ENCODE measurements around the gene CLIP3. TPM values are rescaled to one million over a fixed set of nuclear protein-coding genes. Genes with fewer than 3 reads are reported as not detected.
A peak's percentile ranks its signal among the peaks of the same experiment; 100 is the strongest.

The CLIP3 gene, protein sequence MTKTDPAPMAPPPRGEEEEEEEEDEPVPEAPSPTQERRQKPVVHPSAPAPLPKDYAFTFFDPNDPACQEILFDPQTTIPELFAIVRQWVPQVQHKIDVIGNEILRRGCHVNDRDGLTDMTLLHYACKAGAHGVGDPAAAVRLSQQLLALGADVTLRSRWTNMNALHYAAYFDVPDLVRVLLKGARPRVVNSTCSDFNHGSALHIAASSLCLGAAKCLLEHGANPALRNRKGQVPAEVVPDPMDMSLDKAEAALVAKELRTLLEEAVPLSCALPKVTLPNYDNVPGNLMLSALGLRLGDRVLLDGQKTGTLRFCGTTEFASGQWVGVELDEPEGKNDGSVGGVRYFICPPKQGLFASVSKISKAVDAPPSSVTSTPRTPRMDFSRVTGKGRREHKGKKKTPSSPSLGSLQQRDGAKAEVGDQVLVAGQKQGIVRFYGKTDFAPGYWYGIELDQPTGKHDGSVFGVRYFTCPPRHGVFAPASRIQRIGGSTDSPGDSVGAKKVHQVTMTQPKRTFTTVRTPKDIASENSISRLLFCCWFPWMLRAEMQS
- total RNA-seq (ENCODE audit: low replicate concordance), result 8.2 and 17.7 TPM in 2 replicates

DNA sequence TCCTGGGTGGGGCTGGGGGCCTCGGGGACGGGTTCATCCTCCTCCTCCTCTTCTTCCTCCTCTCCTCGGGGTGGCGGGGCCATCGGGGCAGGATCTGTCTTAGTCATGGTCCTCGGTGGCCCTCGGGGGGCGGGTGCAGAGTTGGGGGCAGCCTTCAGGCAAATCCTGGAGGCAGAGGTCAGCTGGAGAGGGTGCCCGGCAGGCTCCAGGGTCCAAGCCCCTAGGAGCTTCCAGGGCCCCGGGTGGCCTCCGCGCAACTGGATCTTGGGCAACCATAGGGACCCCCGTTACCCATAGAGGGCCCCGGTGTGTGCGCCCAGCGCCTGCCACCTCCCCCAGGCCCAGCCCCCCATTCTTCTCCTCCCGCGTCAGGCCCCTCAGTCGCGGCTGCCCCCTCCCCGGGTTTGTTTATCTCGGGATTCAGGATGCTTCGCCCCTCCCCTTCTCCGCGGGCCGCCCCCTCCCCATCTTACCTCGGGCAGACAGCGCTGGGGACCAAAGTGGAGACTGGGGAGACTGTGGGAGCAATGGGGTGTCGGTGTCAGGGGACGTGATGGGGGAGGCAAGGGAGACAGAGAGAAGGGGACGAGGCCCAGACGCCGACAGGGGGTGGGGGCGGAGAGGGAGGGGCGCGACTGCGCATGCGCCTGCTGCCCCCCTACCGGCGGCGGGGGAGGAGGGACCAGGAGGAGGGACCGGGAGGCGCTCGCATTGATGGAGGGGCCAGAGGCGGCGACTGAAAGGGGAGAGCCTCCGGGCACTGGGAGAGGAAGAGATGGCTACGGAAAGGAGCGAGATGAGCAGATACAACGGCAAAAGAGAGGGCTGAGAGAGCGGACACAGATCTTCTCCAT is at the start of gene CLIP3:
TSS of gene CLIP3 (minus strand) at position 623 of the 854 bp plus-strand sequence. CDS start at position 107, 516 bp downstream.
- H3K27ac ChIP-seq, result no peak within 1 kb of the TSS
- H3K36me3 Mint-ChIP-seq, result peaks cover 9% of the 10 kb centered on the region
- H3K4me3 ChIP-seq, result peak within 1 kb of the TSS; percentile 100
- H3K79me2 ChIP-seq (ENCODE audit: low read depth), result peaks cover 10% of the 10 kb centered on the region
- peaks cover 7% of the 10 kb centered on the region for H3F3A ChIP-seq (ENCODE audit: low read depth)
- H3K9me3 Mint-ChIP-seq, result no peaks in the 10 kb centered on the region
- H3K27me3 Mint-ChIP-seq (ENCODE audit: insufficient read depth, low read depth), result peaks cover 9% of the 10 kb centered on the region
- H3K4me1 Mint-ChIP-seq, result peaks cover 16% of the 10 kb centered on the region
- peak within 1 kb of the TSS; percentile 76 for H3K27ac Mint-ChIP-seq
- H4K20me1 ChIP-seq (ENCODE audit: low read depth), result peaks cover 8% of the 10 kb centered on the region
- H3K4me2 ChIP-seq, result peak within 1 kb of the TSS; percentile 94
- TF ChIP-seq EZH2 (IDR thresholded peaks at IDR 0.05), result no peak
- no peak for TF ChIP-seq EZH2phosphoT487 (IDR thresholded peaks at IDR 0.05)
- TF ChIP-seq, protein P1, sequence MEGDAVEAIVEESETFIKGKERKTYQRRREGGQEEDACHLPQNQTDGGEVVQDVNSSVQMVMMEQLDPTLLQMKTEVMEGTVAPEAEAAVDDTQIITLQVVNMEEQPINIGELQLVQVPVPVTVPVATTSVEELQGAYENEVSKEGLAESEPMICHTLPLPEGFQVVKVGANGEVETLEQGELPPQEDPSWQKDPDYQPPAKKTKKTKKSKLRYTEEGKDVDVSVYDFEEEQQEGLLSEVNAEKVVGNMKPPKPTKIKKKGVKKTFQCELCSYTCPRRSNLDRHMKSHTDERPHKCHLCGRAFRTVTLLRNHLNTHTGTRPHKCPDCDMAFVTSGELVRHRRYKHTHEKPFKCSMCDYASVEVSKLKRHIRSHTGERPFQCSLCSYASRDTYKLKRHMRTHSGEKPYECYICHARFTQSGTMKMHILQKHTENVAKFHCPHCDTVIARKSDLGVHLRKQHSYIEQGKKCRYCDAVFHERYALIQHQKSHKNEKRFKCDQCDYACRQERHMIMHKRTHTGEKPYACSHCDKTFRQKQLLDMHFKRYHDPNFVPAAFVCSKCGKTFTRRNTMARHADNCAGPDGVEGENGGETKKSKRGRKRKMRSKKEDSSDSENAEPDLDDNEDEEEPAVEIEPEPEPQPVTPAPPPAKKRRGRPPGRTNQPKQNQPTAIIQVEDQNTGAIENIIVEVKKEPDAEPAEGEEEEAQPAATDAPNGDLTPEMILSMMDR (IDR thresholded peaks at IDR 0.05), result peak; percentile 7
- peak within 1 kb of the TSS; percentile 72 for H3K9ac ChIP-seq
- H3K27me3 ChIP-seq, result no peaks in the 10 kb centered on the region
- H2AFZ ChIP-seq (replicated peaks), result peak within 1 kb of the TSS; percentile 99
- H3K4me3 Mint-ChIP-seq, result peak within 1 kb of the TSS; percentile 90
- H3K36me3 ChIP-seq, result no peaks in the 10 kb centered on the region
- no peaks in the 10 kb centered on the region for H3K9me3 ChIP-seq (ENCODE audit: low read depth)
- peaks cover 7% of the 10 kb centered on the region for H3K4me1 ChIP-seq
- DNase-seq (ENCODE audit: low spot score), result peak; percentile 91

DNA sequence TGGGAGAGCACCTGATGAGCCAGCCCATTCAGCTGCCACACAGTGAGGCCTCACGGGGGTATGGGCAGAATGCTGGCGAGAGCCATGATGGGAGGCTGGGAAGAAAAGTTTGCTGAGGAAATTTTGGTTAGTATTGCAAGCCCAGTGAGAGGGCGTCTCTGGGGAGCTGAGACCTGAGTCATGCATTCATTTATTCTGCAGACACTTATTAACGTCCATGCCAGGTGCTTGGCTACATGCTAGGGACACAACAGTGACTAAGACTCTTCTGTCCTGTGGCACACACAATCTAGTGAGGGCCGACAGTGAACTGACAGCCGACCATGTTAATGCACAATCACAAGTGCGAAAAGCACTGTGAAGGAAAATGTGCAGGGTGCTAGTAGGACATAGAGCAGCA is 49.2 kb upstream of the CLIP3 start:
- no peaks in the 10 kb centered on the region for H3K4me1 Mint-ChIP-seq
- Histone ChIP-seq H3K79me2 (ENCODE audit: low read depth) (no peaks in the 10 kb centered on the region), H3K4me2 (no peak overlapping the region), H4K20me1 (ENCODE audit: low read depth) (no peaks in the 10 kb centered on the region), H3K4me1 (no peaks in the 10 kb centered on the region), H3F3A (ENCODE audit: low read depth) (no peaks in the 10 kb centered on the region), H3K9ac (no peak overlapping the region), H2AFZ (replicated peaks) (no peak overlapping the region), H3K4me3 (no peak overlapping the region), H3K27ac (no peak overlapping the region), H3K27me3 (no peaks in the 10 kb centered on the region), H3K36me3 (peaks cover 3% of the 10 kb centered on the region), H3K9me3 (ENCODE audit: low read depth) (no peaks in the 10 kb centered on the region)
- H3K9me3 Mint-ChIP-seq, result no peaks in the 10 kb centered on the region
- no peaks in the 10 kb centered on the region for H3K27me3 Mint-ChIP-seq (ENCODE audit: insufficient read depth, low read depth)
- no peak overlapping the region for H3K27ac Mint-ChIP-seq
- DNase-seq (ENCODE audit: low spot score), result no peak
- TF ChIP-seq EZH2 (IDR thresholded peaks at IDR 0.05) (no peak), EZH2phosphoT487 (IDR thresholded peaks at IDR 0.05) (no peak)
- TF ChIP-seq, protein P1 (IDR thresholded peaks at IDR 0.05), result no peak
- H3K4me3 Mint-ChIP-seq, result no peak overlapping the region
- peaks cover 24% of the 10 kb centered on the region for H3K36me3 Mint-ChIP-seq

DNA sequence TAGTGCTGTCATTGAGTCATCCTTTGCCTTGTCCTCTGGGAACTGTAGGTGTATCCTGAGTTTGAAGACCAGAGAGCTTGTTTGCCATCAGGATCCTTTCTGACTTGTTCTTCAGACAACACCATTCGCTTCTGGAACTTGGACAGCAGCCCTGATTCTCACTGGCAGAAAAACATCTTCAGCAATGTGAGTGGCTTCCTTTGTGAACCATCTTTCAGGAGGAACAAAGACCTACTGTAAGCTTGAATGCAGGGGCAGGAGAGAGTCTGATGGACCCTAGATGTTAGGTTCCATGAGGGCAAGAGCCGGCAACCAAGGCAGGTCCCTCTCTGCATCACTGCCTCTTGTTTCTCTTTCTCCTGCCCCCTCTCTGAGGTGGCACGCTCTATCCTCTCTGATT is 48.7 kb upstream of the CLIP3 start:
- Mint-ChIP-seq H3K36me3 (peaks cover 24% of the 10 kb centered on the region), H3K27me3 (ENCODE audit: insufficient read depth, low read depth) (no peaks in the 10 kb centered on the region), H3K9me3 (no peaks in the 10 kb centered on the region), H3K4me1 (no peaks in the 10 kb centered on the region), H3K4me3 (no peak overlapping the region), H3K27ac (no peak overlapping the region)
- no peak overlapping the region for H3K9ac ChIP-seq
- TF ChIP-seq, protein P1 (IDR thresholded peaks at IDR 0.05), result no peak
- TF ChIP-seq EZH2 (IDR thresholded peaks at IDR 0.05) (no peak), EZH2phosphoT487 (IDR thresholded peaks at IDR 0.05) (no peak)
- H3K27me3 ChIP-seq, result no peaks in the 10 kb centered on the region
- no peak overlapping the region for H2AFZ ChIP-seq (replicated peaks)
- H3K27ac ChIP-seq, result no peak overlapping the region
- H3K9me3 ChIP-seq (ENCODE audit: low read depth), result no peaks in the 10 kb centered on the region
- DNase-seq (ENCODE audit: low spot score), result no peak
- H3K4me2 ChIP-seq, result no peak overlapping the region
- H4K20me1 ChIP-seq (ENCODE audit: low read depth), result no peaks in the 10 kb centered on the region
- no peaks in the 10 kb centered on the region for H3K4me1 ChIP-seq
- peaks cover 3% of the 10 kb centered on the region for H3K36me3 ChIP-seq
- no peak overlapping the region for H3K4me3 ChIP-seq
- H3F3A ChIP-seq (ENCODE audit: low read depth), result no peaks in the 10 kb centered on the region
- no peaks in the 10 kb centered on the region for H3K79me2 ChIP-seq (ENCODE audit: low read depth)

Measured in neural progenitor cell (in vitro differentiated cells).